Epidermal melanocyte (primary cell): ENCODE results near the gene FBXO30.
A peak's percentile ranks its signal among the peaks of the same experiment; 100 is the strongest.

Experiments
- DNase-seq: peaks from one replicate; pipeline ENCODE4 v3.0.0; 2011; ENCODE audit warnings: low spot score; ENCODE audit not compliant: insufficient read length

The FBXO30 gene, protein sequence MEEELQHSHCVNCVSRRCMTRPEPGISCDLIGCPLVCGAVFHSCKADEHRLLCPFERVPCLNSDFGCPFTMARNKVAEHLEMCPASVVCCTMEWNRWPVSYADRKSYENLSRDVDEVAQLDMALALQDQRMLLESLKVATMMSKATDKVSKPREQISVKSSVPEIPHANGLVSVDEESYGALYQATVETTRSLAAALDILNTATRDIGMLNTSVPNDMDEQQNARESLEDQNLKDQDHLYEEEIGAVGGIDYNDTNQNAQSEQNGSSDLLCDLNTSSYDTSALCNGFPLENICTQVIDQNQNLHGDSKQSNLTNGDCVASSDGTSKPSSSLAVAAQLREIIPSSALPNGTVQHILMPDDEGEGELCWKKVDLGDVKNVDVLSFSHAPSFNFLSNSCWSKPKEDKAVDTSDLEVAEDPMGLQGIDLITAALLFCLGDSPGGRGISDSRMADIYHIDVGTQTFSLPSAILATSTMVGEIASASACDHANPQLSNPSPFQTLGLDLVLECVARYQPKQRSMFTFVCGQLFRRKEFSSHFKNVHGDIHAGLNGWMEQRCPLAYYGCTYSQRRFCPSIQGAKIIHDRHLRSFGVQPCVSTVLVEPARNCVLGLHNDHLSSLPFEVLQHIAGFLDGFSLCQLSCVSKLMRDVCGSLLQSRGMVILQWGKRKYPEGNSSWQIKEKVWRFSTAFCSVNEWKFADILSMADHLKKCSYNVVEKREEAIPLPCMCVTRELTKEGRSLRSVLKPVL

DNA sequence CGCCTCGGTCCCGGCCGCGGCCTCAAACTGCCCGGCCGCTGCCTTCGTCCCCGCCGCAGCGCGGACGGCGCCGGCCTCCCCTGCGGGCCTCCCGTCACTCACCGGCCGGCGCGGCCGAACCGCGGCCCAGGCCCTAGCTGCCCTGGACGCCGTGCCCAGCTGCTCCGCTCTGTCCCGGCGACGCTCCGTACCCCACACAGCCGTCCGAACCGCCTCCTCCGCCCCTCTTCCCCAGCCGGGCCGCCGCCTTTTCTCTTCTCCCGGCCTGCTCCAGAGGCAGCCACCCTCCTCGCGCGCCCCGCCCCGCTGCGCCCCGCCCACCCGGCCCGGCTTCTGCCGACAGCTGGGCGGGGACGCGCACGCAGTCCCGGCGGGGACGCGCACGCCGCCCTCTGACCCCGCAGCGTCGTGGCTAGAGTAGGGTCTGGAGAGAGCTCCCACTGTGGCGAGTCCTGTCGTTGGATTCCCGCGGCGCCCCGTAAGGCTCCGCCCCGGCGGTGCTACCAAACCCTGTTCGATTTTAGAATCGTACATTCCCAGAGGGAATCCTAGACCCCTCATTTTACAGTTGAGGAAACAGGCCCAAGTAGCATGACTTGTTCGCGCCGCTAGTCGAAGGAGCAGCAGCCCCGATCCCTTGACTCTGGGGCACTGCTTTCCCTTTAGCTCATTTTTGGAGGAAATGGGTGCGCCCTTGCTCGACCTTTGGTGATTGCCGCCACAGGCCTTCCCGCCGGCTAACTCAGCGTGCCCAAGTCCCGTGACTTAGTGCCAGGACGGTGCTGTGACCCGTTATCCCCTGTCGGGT is at the start of gene FBXO30:
Gene FBXO30, minus strand, starts transcription at position 295 of the 808 bp plus-strand sequence. CDS start 8,390 bp downstream, outside the sequence.
- peak; percentile 75 for DNase-seq

DNA sequence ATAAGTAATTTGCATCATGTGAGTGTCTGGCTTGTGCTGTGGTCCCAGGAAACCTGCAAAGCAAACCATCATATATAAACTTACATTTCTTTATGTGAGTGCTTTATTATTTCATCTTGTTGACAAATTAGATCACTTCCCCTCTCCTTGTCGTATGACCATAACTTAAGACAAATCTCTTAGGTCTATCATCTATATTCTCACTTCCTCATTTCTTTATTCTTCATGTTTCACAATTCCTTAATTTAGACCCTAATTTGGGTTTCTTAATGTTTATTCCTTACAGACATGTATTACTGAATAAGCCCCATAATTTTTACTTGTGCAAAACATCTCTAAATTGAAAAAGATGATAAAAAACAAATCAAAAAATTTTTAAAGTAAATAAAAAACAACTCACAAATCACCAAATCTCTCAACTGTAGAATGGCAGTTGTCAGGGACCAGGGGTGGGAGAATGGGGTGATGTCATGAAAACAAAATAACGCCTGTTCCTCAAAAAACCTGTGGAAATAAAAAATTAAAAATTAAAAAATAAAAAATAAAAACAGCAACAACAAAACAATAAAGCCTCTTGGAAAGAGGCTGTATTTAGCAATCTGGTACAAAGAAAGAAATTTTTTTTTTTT is 49.5 kb upstream of the FBXO30 start:
- no peak for DNase-seq

DNA sequence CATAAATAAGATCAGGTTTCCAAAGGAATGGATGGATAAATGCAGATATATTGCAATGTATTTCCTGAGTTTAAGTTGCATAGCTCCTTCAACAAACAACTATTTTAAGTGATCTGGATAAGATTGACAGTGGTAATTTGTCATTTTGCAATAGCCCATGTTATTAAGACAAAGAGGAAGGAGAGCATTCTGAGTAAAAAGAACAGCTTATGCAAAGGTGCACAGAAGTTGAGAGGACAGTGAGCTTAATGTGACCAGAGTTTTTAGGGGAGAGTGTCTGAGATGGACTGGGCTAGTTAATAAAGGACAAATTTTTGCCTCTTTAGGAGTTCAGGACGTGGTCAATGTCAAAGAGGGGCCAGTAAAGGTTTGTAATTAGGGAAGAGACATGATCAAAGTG is 48.8 kb upstream of the FBXO30 start:
- DNase-seq, result no peak

DNA sequence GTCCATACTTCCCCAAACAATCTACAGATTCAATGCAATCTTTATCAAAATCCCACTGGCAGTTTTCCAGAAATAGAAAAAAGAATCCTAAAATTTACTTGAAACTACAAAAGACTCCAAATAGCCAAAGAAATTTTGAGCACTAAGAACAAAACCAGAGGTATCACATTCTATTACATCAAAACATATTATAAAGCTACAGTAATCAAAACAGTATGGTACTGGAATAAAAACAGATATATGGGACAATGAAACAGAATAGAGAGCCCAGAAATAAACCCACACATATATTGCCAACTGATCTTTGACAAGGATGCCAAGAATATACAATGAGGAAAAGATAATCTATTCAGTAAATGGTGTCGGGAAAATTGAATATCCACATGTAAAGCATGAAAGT is 46.0 kb upstream of the FBXO30 start:
- no peak for DNase-seq

DNA sequence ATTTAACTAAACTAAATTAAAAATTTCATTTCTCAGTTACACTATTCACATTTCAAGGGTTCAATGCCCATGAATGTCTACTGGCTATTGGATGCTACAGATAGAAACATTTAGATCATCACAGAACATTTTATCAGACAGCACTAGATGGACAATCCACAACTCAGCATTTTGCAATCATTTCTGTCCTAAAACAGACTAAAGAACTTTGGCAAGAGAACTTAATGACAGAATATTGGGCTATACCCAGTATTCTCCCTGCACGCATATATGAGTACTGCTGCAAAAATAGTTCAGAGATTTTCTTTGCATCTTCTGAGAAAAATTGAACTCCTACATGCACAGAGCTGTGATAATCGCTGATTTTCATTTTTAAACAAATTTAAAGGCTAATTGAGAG is 36.1 kb upstream of the FBXO30 start:
- DNase-seq, result no peak

DNA sequence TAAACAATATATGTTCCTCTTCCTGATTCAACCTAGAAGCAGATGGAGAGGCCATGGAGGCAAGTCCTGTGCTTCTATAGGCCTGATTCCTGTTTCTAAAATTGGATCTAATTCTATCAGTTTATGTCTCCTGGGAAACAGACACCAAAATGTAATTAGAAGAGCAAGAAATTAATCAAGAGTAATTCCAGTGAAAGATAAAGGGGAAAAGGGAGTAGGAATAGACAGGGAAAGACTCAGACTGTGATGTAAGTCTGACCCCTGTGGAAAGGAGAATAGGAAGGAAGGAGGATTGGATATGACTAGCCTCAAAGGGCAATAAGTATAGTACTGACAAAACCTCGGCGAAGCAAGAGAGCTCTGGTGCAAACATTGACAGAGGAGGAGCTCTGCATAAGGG is 33.9 kb upstream of the FBXO30 start:
- DNase-seq, result no peak

DNA sequence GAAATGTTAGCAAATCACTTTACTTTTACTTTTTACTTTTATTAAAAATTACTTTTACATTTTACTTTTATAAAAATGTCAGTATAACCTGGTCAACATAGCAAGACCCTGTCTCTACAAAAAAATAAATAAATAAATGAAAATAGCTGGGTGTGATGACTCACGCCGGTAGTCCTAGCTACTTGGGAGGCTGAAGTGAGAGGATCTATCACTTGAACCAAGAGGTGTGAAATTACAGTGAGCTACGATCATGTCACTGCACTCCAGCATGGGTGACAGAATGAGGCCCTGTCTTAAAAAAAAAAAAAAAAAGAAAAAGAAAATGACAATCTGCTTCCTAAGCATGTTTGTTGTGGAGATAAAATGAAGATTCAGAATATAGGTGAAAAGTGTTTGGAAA is 31.0 kb upstream of the FBXO30 start:
- no peak for DNase-seq

DNA sequence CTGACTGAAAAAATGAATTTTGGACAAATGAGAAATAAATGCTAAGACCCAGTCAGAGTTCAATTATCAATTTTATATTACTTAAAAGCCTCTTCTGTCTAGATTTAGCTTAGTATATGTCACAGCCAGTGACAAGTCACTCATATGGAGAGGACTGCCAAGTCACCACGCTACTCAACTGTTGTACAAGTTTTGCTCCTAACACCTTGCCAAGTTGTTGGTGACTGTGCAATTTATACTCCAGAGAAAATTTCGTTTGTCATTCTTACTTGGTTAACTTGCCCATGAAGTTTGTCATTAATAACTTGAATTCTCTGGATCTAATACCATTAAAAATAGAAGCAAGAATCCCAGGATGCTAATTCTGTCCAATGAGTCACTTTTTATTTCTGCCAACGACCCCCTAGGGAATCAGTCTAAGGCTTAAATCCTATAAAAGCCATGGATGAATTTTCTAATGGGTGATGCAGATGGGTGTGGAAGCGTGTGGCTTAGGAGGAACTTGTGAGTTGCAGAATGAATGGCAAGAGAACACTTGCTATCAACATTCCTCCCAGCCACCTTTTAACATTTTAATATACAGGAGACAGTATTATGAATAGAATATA is 30.4 kb upstream of the FBXO30 start:
- DNase-seq, result no peak

DNA sequence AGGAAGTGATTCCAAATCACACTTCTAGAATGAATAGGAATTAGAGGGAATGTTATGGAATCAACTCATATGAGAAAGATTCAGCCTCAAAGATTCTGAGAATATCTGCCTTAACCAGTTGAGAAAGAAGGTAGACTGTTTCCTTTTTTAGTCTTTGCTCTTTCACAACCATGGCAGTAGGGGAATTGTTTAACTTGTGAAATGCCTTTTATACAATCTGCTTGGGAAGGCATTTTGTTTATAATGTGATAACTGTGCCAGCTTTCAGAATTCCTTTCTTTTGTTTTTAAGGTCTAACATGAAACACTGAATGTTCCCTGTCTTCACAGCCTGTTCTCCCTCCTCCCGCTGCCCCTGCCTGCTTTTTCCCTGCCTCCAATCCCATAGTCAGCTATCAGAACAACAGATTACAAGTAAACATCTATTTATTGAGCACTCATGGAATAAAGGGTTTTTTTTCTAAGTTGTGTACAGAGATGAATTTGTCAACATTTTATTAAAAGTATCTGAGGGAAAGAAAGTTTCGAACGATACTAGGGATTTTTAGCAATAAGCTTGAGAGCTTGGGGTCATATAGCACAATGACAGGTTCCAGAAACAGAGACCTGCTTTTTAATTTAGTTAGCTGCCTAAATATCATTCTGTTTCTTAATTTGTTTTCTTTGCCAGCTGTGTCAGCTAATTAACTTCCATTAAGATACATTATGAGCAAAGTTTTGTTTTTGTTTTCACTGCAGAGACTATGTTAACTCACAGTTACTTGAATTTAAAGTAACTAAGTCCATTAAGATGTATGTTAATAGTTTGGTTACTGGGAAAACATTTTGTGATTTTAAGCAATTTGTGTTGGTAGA is 28.3 kb upstream of the FBXO30 start:
- DNase-seq, result no peak

DNA sequence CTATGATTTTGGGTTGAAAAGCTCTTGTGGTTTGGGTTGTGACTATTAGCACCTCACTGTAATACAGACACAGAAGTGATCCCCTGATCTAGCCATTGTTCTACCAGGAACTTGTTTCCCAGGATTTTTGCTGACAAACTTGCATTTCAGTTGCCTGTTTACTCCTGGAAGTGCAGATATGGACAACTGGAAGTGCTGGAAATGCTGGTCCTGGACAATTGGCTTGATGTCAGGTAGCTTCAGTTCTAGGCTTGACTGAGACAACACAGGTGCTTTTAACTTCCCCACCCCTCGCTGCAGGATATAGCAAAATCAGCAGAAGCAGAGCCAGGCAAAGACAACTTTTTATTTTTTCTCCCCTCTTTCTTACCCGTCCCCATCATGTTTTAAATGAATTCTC is 27.1 kb upstream of the FBXO30 start:
- DNase-seq, result no peak

DNA sequence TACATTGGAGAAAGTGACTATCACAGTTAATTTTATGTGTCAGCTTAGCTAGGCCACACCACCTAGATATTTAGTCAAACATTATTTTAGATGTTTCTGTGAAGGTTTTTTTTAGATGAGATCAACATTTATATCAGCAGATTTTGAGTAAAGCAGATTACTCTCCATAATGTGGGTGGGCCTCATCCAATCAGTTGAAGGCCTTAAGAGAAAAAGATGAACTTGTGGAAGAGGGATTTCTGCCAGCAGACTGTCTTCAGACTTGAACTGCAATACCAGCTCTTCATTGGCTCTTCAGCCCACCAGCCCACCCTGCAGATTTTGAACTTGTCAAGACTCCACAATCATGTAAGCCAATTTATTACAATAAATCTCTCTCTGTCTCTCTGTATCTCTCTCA is 25.1 kb upstream of the FBXO30 start:
- no peak for DNase-seq

DNA sequence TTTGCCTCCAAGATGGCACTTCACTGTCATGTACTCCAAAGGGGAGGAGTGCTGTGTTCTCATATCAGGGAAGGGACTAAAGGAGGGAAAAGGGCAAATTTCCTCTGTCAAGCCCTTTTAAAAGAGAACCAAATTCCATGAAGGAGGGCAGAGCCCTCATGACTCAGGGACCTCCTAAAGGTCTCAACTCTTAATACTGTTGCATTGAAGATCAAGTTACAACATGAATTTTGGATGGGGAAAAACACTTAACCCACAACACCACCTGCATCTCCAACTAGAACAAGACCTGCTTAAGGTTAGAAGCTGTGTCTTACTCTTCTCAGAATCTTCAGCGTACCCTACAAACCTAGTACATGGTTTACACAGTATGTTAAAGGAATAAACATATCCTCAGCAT is 23.7 kb upstream of the FBXO30 start:
- no peak for DNase-seq

DNA sequence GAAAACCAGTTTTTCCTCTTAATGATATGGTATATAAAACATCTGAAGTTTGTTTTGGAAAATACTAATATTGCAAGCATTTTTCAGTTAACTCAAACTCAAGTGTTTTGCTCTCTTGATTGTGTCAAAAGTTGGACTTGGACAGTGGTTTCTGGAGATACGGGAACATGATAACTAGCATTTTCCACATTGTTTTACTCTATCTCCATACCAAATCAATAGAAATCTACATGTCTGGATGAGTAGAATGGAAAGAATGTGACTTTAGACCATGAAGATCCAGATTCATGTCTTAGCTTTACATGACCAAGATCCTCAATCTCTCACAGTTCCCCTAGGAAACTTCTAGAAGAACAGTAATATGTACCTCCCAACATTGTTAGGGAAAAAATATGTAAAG is 22.2 kb upstream of the FBXO30 start:
- DNase-seq, result no peak

DNA sequence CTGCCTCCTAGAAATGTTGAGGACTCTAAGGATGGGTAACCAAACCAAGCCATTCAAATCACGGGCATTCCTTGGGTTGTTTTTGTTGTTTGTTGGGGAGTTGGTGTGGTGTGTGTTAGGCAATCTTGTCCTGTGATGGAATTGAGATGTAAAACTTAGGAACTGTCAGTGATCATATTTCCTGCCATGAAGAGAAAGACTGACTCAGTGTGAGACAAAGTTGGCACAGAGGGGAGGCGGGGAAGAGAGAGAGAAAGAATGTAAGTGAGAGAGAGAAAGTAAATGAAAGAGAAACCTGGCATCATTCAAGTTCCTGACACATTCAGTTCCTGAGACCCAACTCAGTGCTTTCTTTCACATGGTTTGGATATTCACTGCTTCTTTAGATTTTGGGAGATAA is 21.6 kb upstream of the FBXO30 start:
- DNase-seq, result no peak

DNA sequence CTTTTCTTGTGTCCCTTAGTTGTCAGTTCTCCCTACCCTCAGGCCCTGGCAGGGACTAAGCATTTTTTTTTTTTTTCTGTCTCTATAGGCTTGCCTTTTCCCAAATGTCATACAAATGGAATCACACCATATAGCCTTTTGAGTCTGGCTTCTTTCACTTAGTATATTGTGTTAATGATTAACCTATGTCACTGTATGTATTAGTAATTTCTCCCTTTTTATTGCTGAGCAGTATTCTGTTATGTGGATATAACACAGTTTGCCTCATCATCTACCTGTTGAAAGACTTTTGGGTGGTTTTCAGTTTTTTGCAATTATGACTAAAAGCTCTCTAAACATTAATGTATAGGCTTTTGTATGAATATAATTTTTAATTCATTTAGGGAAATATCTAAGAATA is 16.0 kb upstream of the FBXO30 start:
- no peak for DNase-seq

DNA sequence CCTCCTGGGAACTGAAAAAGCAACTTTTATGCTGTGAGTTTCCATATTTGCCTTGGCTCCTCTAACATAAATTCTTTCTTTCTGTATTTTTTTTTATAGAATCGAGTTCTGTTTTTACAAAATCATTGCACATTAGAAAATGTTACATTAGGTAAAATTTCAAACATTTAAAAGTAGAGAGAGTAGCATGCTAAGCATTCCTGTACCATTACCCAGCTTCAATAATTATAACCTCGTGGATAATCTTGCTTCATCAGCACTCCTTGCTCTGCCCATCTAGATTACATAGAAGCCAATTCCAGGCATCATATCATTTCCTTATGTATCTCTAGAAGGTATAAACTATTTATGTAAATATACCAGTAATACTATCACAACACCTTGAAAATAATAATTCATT is 15.4 kb upstream of the FBXO30 start:
- DNase-seq, result no peak

DNA sequence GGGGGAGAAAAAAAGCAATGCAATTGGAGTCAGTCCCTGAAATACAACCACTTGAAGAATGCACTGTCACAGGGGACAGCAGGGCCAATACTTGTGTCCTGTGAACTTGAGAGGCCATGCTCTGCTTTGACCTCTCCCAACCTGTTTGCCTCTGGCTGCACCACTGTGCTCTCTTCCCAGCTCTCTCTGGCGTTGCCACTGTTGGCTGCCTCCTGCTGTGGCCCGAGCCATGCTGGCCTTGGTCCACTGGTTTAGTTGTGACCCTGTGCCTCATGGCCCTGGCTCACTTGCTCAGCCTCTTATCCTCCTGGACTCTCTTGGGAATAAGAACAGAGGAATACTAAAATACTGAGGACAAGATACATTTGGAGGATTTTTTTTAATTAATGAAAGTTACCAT is 14.5 kb upstream of the FBXO30 start:
- no peak for DNase-seq

DNA sequence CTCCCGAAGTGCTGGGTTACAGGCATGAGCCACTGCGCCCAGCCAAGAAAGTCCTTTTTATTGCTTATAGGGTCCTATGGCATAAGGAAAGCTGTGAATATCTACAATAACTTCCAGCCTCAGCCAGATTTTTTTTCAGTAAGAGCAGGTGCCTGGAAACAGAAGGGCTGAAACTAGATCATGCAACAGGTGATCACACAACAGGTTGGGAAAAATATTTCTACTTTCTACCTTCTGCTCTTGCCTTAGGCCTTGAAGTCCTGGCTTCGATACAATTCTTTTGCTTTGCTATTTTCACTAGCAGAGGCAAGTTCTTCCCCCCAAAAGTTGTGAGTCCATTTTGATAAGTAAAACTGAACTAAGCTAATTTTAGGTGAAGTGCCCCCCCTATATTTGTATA is 9.7 kb upstream of the FBXO30 start:
- DNase-seq, result no peak

DNA sequence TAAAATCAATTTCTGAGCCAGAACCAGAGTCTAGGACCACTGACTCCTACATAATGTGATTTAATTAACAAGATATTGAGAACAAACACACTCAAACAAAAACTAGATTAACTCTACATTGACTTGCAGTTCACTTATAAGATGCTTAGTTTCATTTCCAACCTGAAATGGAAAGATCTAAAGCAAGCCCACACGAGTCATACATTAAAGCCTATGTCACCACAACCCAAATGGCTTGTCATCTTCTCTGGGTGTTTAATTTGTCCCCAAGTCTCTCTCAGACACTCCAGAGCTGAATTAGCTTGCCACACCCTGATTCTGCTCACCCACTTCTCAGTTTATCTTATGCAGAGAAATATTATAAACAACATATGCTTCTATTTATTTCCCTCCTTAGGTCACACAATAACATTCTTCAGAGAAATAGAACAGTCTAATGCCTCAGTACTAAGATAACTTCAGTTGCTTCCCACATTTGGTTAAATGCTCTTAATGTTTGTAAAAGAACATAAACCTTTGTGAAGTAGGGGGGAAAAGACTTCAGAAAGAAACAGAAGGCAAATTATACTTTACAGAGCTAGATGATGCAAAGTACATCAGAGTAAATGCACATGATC is 8.8 kb upstream of the FBXO30 start:
- DNase-seq, result no peak

DNA sequence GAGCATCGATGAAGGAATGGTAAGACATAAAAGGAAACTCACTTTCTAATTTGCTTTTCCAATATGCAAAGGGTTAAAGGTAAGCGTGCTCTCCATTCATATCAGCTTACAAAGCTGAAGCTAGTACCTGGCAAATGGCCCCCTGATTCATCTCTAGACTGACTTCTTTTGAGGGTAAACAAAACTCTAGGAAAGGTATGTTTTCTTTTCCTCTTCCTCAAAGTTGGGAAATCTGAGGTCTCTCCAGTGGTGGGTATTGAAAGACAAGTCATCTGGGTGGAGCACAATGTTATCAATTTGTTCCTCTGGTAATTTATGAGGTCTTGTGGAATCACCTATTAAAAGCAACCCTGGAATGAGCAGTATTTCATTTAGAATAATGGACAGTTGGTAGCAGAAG is 7.9 kb upstream of the FBXO30 start:
- DNase-seq, result no peak
